MM.1S (cell line): ENCODE measurements around the gene CFAP99.

Experiments
- DNase-seq: peaks from one replicate; pipeline ENCODE4 v3.0.0-alpha.2; 2015
- H2AFZ ChIP-seq: fragments of 300-600 bp; sonication (generic); 2 replicates; pipeline ENCODE4 v1.6.0; 2016; ENCODE audit warnings: antibody characterized with exemption, low read length
- H3F3A ChIP-seq: fragments of 300-600 bp; sonication (generic); 2 replicates; pipeline ENCODE4 v1.6.1; 2016; ENCODE audit warnings: mild to moderate bottlenecking, antibody characterized with exemption, low read length, moderate library complexity, mixed read lengths; ENCODE audit not compliant: insufficient read depth
- H3K27ac ChIP-seq: fragments of 300-600 bp; sonication (generic); 2 replicates; pipeline ENCODE4 v1.5.1; 2016; ENCODE audit warnings: mild to moderate bottlenecking, low read length
- H3K27me3 ChIP-seq: fragments of 300-600 bp; sonication (generic); replicated peaks from 2 replicates; pipeline ENCODE4 v1.6.0; 2016; ENCODE audit warnings: low read length; ENCODE audit not compliant: insufficient read depth
- H3K36me3 ChIP-seq: fragments of 300-600 bp; sonication (generic); replicated peaks from 2 replicates; pipeline ENCODE4 v1.6.1; 2016; ENCODE audit warnings: mild to moderate bottlenecking, low read length, mixed read lengths; ENCODE audit not compliant: insufficient read depth
- H3K4me1 ChIP-seq: fragments of 300-600 bp; sonication (generic); 2 replicates; pipeline ENCODE4 v1.6.1; 2016; ENCODE audit warnings: low read length, mixed read lengths
- H3K4me2 ChIP-seq: fragments of 300-600 bp; sonication (generic); 2 replicates; pipeline ENCODE4 v1.6.0; 2016; ENCODE audit warnings: low read depth, low read length
- H3K4me3 ChIP-seq: fragments of 300-600 bp; sonication (generic); 2 replicates; pipeline ENCODE4 v1.5.1; 2016; ENCODE audit warnings: low read length, mixed read lengths
- H3K79me2 ChIP-seq: fragments of 300-600 bp; sonication (generic); 2 replicates; pipeline ENCODE4 v1.6.1; 2016; ENCODE audit warnings: mixed run types, low read length, mixed read lengths
- H3K9ac ChIP-seq: fragments of 300-600 bp; sonication (generic); 2 replicates; pipeline ENCODE4 v1.6.1; 2016; ENCODE audit warnings: low read length, mixed read lengths
- H3K9me2 ChIP-seq: fragments of 300-600 bp; sonication (generic); replicated peaks from 2 replicates; pipeline ENCODE4 v1.6.1; 2016; ENCODE audit warnings: mild to moderate bottlenecking, low read length, mixed read lengths; ENCODE audit not compliant: insufficient read depth
- H3K9me3 ChIP-seq: fragments of 300-600 bp; sonication (generic); replicated peaks from 2 replicates; pipeline ENCODE4 v1.6.1; 2016; ENCODE audit warnings: mild to moderate bottlenecking, low read length, mixed read lengths; ENCODE audit not compliant: insufficient read depth
- H4K20me1 ChIP-seq: fragments of 300-600 bp; sonication (generic); 2 replicates; pipeline ENCODE4 v1.6.1; 2016; ENCODE audit warnings: mild to moderate bottlenecking, low read length, moderate library complexity, mixed read lengths; ENCODE audit not compliant: insufficient read depth
- EZH2 ChIP-seq: fragments of 300-600 bp; sonication (generic); optimal IDR thresholded peaks from 2 replicates; pipeline ENCODE3; 2017; ENCODE audit warnings: low read depth, mild to moderate bottlenecking, antibody characterized with exemption, low read length, mixed read lengths
- EZH2phosphoT487 ChIP-seq: fragments of 300-600 bp; sonication (generic); IDR thresholded peaks from 2 replicates; pipeline ENCODE4 v1.6.1; 2018; ENCODE audit warnings: antibody characterized with exemption, low read length
- TF ChIP-seq, protein P1 (sequence below): fragments of 300-600 bp; sonication (generic); IDR thresholded peaks from 2 replicates; pipeline ENCODE4 v1.5.1; 2016; ENCODE audit warnings: antibody characterized with exemption, low read length, mixed read lengths

Gene CFAP99

DNA sequence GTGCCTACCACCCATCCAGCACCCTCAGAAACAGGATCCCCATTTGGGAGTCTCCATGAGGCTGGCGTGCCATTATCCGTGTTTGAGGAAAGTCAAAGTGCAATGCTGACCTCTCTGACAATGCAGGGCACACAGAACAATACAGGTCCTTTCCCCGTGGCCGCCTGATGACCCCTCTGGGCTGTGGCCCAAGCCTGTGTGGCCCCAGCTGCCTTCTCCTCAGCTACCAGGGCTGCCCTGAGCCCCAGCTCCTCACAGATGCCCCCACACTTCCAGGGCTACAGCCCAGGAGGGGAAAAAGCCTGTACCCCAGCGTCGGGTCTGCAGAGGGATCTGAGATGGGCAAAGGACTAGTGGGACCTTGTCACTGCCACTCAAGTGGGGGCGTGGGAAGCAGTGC, 15.8 kb upstream of the CFAP99 start:
- H3K4me1 ChIP-seq, result no peaks in the 10 kb centered on the region
- peaks cover 31% of the 10 kb centered on the region for H3K79me2 ChIP-seq
- no peaks in the 10 kb centered on the region for H3K9me2 ChIP-seq
- H3F3A ChIP-seq, result no peaks in the 10 kb centered on the region
- H3K9me3 ChIP-seq, result no peaks in the 10 kb centered on the region
- H3K36me3 ChIP-seq, result no peaks in the 10 kb centered on the region
- no peak overlapping the region for H3K4me3 ChIP-seq
- H3K4me2 ChIP-seq, result no peak overlapping the region
- H3K27me3 ChIP-seq, result no peaks in the 10 kb centered on the region
- H4K20me1 ChIP-seq, result no peaks in the 10 kb centered on the region
- no peak for DNase-seq
- no peak overlapping the region for H2AFZ ChIP-seq
- no peak overlapping the region for H3K9ac ChIP-seq
- H3K27ac ChIP-seq, result no peak overlapping the region
- no peak for TF ChIP-seq EZH2phosphoT487
- TF ChIP-seq, protein P1, sequence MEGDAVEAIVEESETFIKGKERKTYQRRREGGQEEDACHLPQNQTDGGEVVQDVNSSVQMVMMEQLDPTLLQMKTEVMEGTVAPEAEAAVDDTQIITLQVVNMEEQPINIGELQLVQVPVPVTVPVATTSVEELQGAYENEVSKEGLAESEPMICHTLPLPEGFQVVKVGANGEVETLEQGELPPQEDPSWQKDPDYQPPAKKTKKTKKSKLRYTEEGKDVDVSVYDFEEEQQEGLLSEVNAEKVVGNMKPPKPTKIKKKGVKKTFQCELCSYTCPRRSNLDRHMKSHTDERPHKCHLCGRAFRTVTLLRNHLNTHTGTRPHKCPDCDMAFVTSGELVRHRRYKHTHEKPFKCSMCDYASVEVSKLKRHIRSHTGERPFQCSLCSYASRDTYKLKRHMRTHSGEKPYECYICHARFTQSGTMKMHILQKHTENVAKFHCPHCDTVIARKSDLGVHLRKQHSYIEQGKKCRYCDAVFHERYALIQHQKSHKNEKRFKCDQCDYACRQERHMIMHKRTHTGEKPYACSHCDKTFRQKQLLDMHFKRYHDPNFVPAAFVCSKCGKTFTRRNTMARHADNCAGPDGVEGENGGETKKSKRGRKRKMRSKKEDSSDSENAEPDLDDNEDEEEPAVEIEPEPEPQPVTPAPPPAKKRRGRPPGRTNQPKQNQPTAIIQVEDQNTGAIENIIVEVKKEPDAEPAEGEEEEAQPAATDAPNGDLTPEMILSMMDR, result no peak
- TF ChIP-seq EZH2, result no peak

DNA sequence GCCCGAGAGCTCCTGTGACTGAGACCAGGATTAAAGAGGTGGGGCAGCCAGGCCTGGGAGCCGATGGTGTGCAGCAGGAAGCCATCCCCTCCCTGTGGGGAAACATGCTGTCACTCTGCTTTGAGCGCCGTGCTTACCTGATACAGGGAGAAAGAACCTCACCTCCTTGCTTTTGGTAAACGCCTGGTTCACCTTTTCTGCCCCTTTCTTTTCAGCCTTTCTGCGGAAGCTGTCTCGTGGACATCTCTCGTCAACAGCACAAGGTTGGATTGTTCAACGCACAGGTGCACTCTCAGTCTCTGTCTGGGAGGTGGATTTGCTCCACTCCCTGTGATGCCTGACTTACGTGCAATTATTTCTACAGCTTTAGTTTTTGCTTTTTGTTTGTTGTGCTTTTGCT, 12.3 kb upstream of the CFAP99 start:
- Histone ChIP-seq H4K20me1 (no peaks in the 10 kb centered on the region), H3K4me1 (no peaks in the 10 kb centered on the region), H3K9ac (no peak overlapping the region), H3K27ac (no peak overlapping the region), H3K79me2 (peaks cover 52% of the 10 kb centered on the region), H3K36me3 (no peaks in the 10 kb centered on the region), H3F3A (no peaks in the 10 kb centered on the region), H3K27me3 (no peaks in the 10 kb centered on the region), H3K9me3 (no peaks in the 10 kb centered on the region), H3K9me2 (no peaks in the 10 kb centered on the region), H3K4me2 (no peak overlapping the region), H3K4me3 (no peak overlapping the region), H2AFZ (no peak overlapping the region)
- TF ChIP-seq EZH2, result no peak
- no peak for DNase-seq

DNA sequence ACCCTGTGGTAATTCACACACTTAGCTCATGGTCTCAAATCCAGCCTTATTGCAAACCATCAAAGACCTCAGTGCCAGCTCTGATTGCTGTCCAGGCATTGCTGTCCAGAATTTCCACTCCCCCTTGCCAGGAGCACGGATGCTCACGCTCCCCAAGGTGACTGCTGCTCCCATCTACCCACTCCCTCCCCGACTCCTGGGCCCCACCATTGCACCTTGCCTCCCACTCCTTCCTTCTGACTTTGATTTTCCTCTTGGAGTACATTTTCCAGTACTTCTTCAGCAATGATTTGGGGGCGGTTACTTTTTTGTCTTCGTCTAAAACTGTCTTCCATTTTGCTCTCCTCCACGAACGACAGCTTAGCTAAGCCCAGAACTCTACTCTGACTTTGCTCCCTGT, 11.8 kb upstream of the CFAP99 start:
- DNase-seq, result no peak
- H3F3A ChIP-seq, result 0 out of 2 replicates have a peak, but pooled peaks cover 1% of the 10 kb centered on the region
- no peak overlapping the region for H3K9ac ChIP-seq
- no peaks in the 10 kb centered on the region for H3K27me3 ChIP-seq
- H3K9me2 ChIP-seq, result no peaks in the 10 kb centered on the region
- no peaks in the 10 kb centered on the region for H3K9me3 ChIP-seq
- no peak overlapping the region for H3K4me3 ChIP-seq
- H3K27ac ChIP-seq, result no peak overlapping the region
- no peaks in the 10 kb centered on the region for H4K20me1 ChIP-seq
- no peak overlapping the region for H2AFZ ChIP-seq
- H3K4me1 ChIP-seq, result peaks cover 4% of the 10 kb centered on the region
- H3K36me3 ChIP-seq, result no peaks in the 10 kb centered on the region
- H3K79me2 ChIP-seq, result peaks cover 54% of the 10 kb centered on the region
- H3K4me2 ChIP-seq, result no peak overlapping the region
- TF ChIP-seq, protein P1, result no peak
- TF ChIP-seq EZH2phosphoT487, result no peak
- TF ChIP-seq EZH2, result no peak

DNA sequence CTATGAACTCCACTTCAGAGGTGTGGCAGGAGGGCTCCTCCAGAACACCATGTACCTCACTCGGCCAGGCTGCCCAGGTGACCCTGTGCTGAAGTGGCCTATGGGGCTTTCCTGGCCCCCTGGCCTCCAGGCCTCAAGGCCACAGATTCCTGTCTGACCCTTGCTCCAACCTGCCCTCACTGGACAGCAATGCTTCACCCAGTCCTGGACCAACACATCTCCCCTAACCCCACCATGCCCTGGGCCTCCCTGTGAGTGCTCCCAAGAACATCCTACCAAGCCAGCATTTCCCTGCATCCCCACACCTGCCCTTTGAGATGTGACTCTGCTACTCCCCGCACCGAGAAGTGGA, 10.8 kb upstream of the CFAP99 start:
- Histone ChIP-seq H3K36me3 (no peaks in the 10 kb centered on the region), H3K4me2 (no peak overlapping the region), H3K4me1 (peaks cover 13% of the 10 kb centered on the region), H3K9me3 (no peaks in the 10 kb centered on the region), H3K27me3 (no peaks in the 10 kb centered on the region), H3K27ac (no peak overlapping the region), H3F3A (peaks cover 12% of the 10 kb centered on the region), H3K79me2 (peaks cover 49% of the 10 kb centered on the region), H4K20me1 (no peaks in the 10 kb centered on the region), H3K9me2 (no peaks in the 10 kb centered on the region), H3K9ac (no peak overlapping the region), H3K4me3 (no peak overlapping the region), H2AFZ (no peak overlapping the region)
- DNase-seq, result no peak
- TF ChIP-seq, protein P1, result no peak
- TF ChIP-seq EZH2, result no peak
- no peak for TF ChIP-seq EZH2phosphoT487
